ENCODE results near the gene KCNJ18.
"Not testable (repeated sequence)": the region's sequence is repeated elsewhere in the genome, so short reads cannot be mapped to it uniquely, and the experiment has no call there.

DNA sequence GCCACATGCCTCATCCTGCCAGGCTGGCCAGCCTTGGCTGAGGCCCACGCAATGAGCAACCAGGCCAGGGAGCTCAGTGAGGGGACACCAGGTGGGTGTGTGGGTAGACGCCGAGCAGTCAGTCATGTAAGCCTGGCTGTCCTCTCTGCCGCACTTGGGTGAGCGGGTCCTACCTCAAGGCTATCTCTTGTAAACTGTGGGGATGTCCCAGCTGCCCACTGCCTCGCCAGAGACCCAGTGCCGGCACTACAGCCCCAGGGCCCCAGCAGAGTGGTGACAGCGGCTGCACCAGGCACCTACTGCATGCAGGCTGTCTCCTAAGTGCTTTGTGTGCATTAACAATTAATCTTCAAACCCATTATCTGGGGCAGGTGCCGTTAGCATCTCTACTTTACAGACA is 52.3 kb downstream of the KCNJ18 start:
- TF ChIP-seq, protein P1, sequence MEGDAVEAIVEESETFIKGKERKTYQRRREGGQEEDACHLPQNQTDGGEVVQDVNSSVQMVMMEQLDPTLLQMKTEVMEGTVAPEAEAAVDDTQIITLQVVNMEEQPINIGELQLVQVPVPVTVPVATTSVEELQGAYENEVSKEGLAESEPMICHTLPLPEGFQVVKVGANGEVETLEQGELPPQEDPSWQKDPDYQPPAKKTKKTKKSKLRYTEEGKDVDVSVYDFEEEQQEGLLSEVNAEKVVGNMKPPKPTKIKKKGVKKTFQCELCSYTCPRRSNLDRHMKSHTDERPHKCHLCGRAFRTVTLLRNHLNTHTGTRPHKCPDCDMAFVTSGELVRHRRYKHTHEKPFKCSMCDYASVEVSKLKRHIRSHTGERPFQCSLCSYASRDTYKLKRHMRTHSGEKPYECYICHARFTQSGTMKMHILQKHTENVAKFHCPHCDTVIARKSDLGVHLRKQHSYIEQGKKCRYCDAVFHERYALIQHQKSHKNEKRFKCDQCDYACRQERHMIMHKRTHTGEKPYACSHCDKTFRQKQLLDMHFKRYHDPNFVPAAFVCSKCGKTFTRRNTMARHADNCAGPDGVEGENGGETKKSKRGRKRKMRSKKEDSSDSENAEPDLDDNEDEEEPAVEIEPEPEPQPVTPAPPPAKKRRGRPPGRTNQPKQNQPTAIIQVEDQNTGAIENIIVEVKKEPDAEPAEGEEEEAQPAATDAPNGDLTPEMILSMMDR (IDR thresholded peaks at IDR 0.05; ENCODE audit: borderline replicate concordance, extremely low read depth, low read length, poor library complexity, severe bottlenecking) = not testable (repeated sequence)
- TF ChIP-seq EZH2 (IDR thresholded peaks at IDR 0.05; ENCODE audit: borderline replicate concordance, low read depth, low read length, severe bottlenecking) = not testable (repeated sequence)
